NCI-H82 treated with DMSO at 0.1 percent for 48 hours (cell line): Measurements from ENCODE around the gene ZSCAN22.
A peak's percentile ranks its signal among the peaks of the same experiment; 100 is the strongest.
"Not testable (repeated sequence)": the region's sequence is repeated elsewhere in the genome, so short reads cannot be mapped to it uniquely, and the experiment has no call there.

Experiments used
- DNase-seq: peaks from one replicate; lab custom pipeline; 2025; ENCODE audit not compliant: unreplicated experiment; lab: John Stamatoyannopoulos, UW

Gene ZSCAN22

GRCh38 chr19:58368561-58369360 lies 42.0 kb downstream of the ZSCAN22 start:
- DNase-seq, result no peak

- no peak for DNase-seq
These were observed 45.7 kb downstream of the ZSCAN22 start for GRCh38 chr19:58372311-58373133.

GRCh38 chr19:58374200-58374599 lies 47.4 kb downstream of the ZSCAN22 start:
- no peak for DNase-seq

GRCh38 chr19:58376724-58377123 lies 49.9 kb downstream of the ZSCAN22 start:
- not testable (repeated sequence) for DNase-seq

GRCh38 chr19:58379246-58379645 lies 52.5 kb downstream of the ZSCAN22 start:
- DNase-seq, result no peak

GRCh38 chr19:58380037-58380661 lies 53.4 kb downstream of the ZSCAN22 start:
- DNase-seq, result no peak

GRCh38 chr19:58380662-58381459 lies 54.1 kb downstream of the ZSCAN22 start, which contains the start of gene ZNF837:
Gene ZNF837 (minus strand): TSS chr19:58381030. CDS start chr19:58369332, 11,698 bp downstream.
- peak; percentile 99 for DNase-seq

GRCh38 chr19:58381460-58382212 lies 54.8 kb downstream of the ZSCAN22 start:
- no peak for DNase-seq

- DNase-seq, result no peak
These were observed 56.3 kb downstream of the ZSCAN22 start for GRCh38 chr19:58382997-58383603.

GRCh38 chr19:58385313-58385890 lies 58.6 kb downstream of the ZSCAN22 start:
- DNase-seq, result no peak

GRCh38 chr19:58385891-58386575 lies 59.2 kb downstream of the ZSCAN22 start:
- no peak for DNase-seq

GRCh38 chr19:58386576-58387337 lies 60.0 kb downstream of the ZSCAN22 start, which contains the start of gene RPS5:
Gene RPS5 (plus strand): TSS chr19:58387269. CDS start chr19:58388138, 869 bp downstream.
- peak; percentile 97 for DNase-seq

- no peak for DNase-seq
These were observed 60.8 kb downstream of the ZSCAN22 start for GRCh38 chr19:58387338-58388174.

- no peak for DNase-seq
These were observed 61.4 kb downstream of the ZSCAN22 start for GRCh38 chr19:58388175-58388526.
